KMS-11 (cell line): ENCODE data around the gene OCSTAMP.

Experiments used
- H2AFZ ChIP-seq: fragments of 200-600 bp; sonication (generic); 2 replicates; pipeline ENCODE4 v1.6.1; 2016; ENCODE audit warnings: antibody characterized with exemption, mixed run types, low read depth
- H3K27ac ChIP-seq: fragments of 200-600 bp; sonication (generic); 2 replicates; pipeline ENCODE4 v1.6.1; 2016; ENCODE audit warnings: mild to moderate bottlenecking, mixed run types
- H3K27me3 ChIP-seq: fragments of 200-600 bp; sonication (generic); 2 replicates; pipeline ENCODE4 v1.6.1; 2017; ENCODE audit warnings: mild to moderate bottlenecking, low read depth, mixed run types, moderate library complexity; ENCODE audit not compliant: insufficient read depth
- H3K36me3 ChIP-seq: fragments of 200-600 bp; sonication (generic); 2 replicates; pipeline ENCODE4 v1.6.1; 2017; ENCODE audit warnings: mild to moderate bottlenecking, mixed run types; ENCODE audit not compliant: insufficient read depth
- H3K4me1 ChIP-seq: fragments of 200-600 bp; sonication (generic); 2 replicates; pipeline ENCODE4 v1.6.1; 2016; ENCODE audit warnings: mild to moderate bottlenecking, low read depth, mixed run types; ENCODE audit not compliant: poor library complexity, severe bottlenecking
- H3K4me2 ChIP-seq: fragments of 200-600 bp; sonication (generic); 2 replicates; pipeline ENCODE4 v1.7.0; 2016; ENCODE audit warnings: mild to moderate bottlenecking, mixed run types
- H3K4me3 ChIP-seq: fragments of 200-600 bp; sonication (generic); IDR thresholded peaks from 2 replicates; pipeline ENCODE4 v1.6.1; 2017; ENCODE audit warnings: low read depth, low read length, mixed read lengths; ENCODE audit not compliant: insufficient read depth
- H3K79me2 ChIP-seq: fragments of 200-600 bp; sonication (generic); 2 replicates; pipeline ENCODE4 v1.6.1; 2016; ENCODE audit warnings: low read depth, mixed run types; ENCODE audit not compliant: insufficient read depth
- H3K9ac ChIP-seq: fragments of 200-600 bp; sonication (generic); 2 replicates; pipeline ENCODE4 v1.6.1; 2016; ENCODE audit warnings: mild to moderate bottlenecking, mixed run types
- H4K20me1 ChIP-seq: fragments of 200-600 bp; sonication (generic); 2 replicates; pipeline ENCODE4 v1.6.1; 2016; ENCODE audit warnings: mild to moderate bottlenecking, mixed run types; ENCODE audit not compliant: insufficient read depth
- TF ChIP-seq, protein P1 (sequence below): fragments of 200-600 bp; sonication (generic); conservative IDR thresholded peaks from 2 replicates; pipeline ENCODE4 v1.6.1; 2017; ENCODE audit warnings: low read depth, mild to moderate bottlenecking, antibody characterized with exemption, low read length, moderate library complexity, mixed read lengths

Gene OCSTAMP

GRCh38 chr20:46494077-46494476, 56.4 kb downstream of the OCSTAMP start:
- Histone ChIP-seq H2AFZ (no peak overlapping the region), H4K20me1 (no peaks in the 10 kb centered on the region), H3K4me1 (no peaks in the 10 kb centered on the region), H3K36me3 (no peaks in the 10 kb centered on the region), H3K4me2 (no peak overlapping the region), H3K27ac (no peak overlapping the region), H3K27me3 (no peaks in the 10 kb centered on the region), H3K79me2 (no peaks in the 10 kb centered on the region), H3K4me3 (no peak overlapping the region), H3K9ac (no peak overlapping the region)
- TF ChIP-seq, protein P1, sequence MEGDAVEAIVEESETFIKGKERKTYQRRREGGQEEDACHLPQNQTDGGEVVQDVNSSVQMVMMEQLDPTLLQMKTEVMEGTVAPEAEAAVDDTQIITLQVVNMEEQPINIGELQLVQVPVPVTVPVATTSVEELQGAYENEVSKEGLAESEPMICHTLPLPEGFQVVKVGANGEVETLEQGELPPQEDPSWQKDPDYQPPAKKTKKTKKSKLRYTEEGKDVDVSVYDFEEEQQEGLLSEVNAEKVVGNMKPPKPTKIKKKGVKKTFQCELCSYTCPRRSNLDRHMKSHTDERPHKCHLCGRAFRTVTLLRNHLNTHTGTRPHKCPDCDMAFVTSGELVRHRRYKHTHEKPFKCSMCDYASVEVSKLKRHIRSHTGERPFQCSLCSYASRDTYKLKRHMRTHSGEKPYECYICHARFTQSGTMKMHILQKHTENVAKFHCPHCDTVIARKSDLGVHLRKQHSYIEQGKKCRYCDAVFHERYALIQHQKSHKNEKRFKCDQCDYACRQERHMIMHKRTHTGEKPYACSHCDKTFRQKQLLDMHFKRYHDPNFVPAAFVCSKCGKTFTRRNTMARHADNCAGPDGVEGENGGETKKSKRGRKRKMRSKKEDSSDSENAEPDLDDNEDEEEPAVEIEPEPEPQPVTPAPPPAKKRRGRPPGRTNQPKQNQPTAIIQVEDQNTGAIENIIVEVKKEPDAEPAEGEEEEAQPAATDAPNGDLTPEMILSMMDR: no peak

DNA sequence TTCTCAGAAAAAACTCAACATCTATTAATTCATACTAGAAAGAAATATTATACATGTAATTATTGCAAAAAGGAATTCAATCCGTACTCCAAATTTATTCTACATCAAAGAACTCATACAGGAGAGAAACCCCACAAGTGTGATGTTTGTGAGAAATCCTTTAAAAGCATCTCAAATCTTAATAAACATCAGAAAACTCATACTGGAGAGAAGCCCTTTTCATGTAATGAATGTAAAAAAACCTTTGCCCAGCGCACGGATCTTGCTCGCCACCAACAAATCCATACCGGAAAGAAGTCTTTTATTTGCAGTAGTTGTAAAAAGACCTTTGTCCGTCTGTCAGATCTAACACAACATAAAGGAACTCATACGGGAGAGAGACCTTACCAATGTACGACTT, 59.1 kb downstream of the OCSTAMP start:
- Histone ChIP-seq H3K79me2 (no peaks in the 10 kb centered on the region), H3K27ac (no peak overlapping the region), H4K20me1 (no peaks in the 10 kb centered on the region), H2AFZ (no peak overlapping the region), H3K27me3 (no peaks in the 10 kb centered on the region), H3K4me2 (no peak overlapping the region), H3K9ac (no peak overlapping the region), H3K4me3 (no peak overlapping the region), H3K36me3 (no peaks in the 10 kb centered on the region), H3K4me1 (no peaks in the 10 kb centered on the region)
- TF ChIP-seq, protein P1: no peak
